Ammon's horn (tissue), 1 donor: ENCODE measurements around the gene PDLIM4.

ENCODE experiments used
- DNase-seq: peaks from one replicate; pipeline ENCODE4 v3.0.0-alpha.2; 2016; ENCODE audit warnings: low spot score

The PDLIM4 gene

GRCh38 chr5:132267166-132267739 is 9.8 kb downstream of the PDLIM4 start:
- no peak for DNase-seq

GRCh38 chr5:132267931-132268768 is 10.7 kb downstream of the PDLIM4 start:
- DNase-seq: peak; percentile 77

- no peak for DNase-seq
Observed at GRCh38 chr5:132268769-132269551, 11.5 kb downstream of the PDLIM4 start.

GRCh38 chr5:132269635-132270334 is 12.3 kb downstream of the PDLIM4 start:
- no peak for DNase-seq

- no peak for DNase-seq
Observed at GRCh38 chr5:132270335-132270665, 12.8 kb downstream of the PDLIM4 start.

GRCh38 chr5:132270706-132271105 is 13.2 kb downstream of the PDLIM4 start:
- DNase-seq: no peak

- no peak for DNase-seq
Observed at GRCh38 chr5:132271251-132272246, 14.1 kb downstream of the PDLIM4 start.

- no peak for DNase-seq
Observed at GRCh38 chr5:132272311-132273210, 15.1 kb downstream of the PDLIM4 start.

GRCh38 chr5:132273631-132274030 is 16.1 kb downstream of the PDLIM4 start:
- DNase-seq: no peak

GRCh38 chr5:132274050-132274792 is 16.7 kb downstream of the PDLIM4 start:
- no peak for DNase-seq

GRCh38 chr5:132275367-132276220 is 18.1 kb downstream of the PDLIM4 start:
- DNase-seq: no peak

GRCh38 chr5:132277256-132277655 is 19.8 kb downstream of the PDLIM4 start:
- no peak for DNase-seq

- no peak for DNase-seq
Observed at GRCh38 chr5:132277971-132278853, 20.7 kb downstream of the PDLIM4 start.

GRCh38 chr5:132279801-132280200 is 22.3 kb downstream of the PDLIM4 start:
- DNase-seq: no peak

GRCh38 chr5:132280371-132281240 is 23.1 kb downstream of the PDLIM4 start:
- DNase-seq: no peak
